ENCODE results near the gene HS1BP3. TPM values are rescaled to one million over a fixed set of nuclear protein-coding genes. Genes with fewer than 3 reads are reported as not detected.
A peak's percentile ranks its signal among the peaks of the same experiment; 100 is the strongest.

HS1BP3 gene
- total and polyA plus RNA-seq, 2 of the 13 experiments (the other 11 are each of a cell fraction or from before 2014, with no cell fraction given) = 15.2 to 22.0 TPM

- TF ChIP-seq DZIP1 (CRISPR knock-in tag; IDR thresholded peaks at IDR 0.05) (0 out of 2 replicates have a peak, but pooled peaks have one; percentile 78), NFATC3 (CRISPR knock-in tag; IDR thresholded peaks at IDR 0.05) (0 out of 2 replicates have a peak, but pooled peaks have one; percentile 56), HNF4A (CRISPR knock-in tag; IDR thresholded peaks at IDR 0.05) (peak; percentile 26; the same call in 1 of the 2 replicates), SOX13 (IDR thresholded peaks at IDR 0.05) (no peak), SOX13 (CRISPR knock-in tag; conservative IDR thresholded peaks at IDR 0.05 in 1 of 2, IDR thresholded peaks at IDR 0.05 in 1 of 2) (no peak), SOX6 (IDR thresholded peaks at IDR 0.05) (no peak), SOX6 (CRISPR knock-in tag; IDR thresholded peaks at IDR 0.05) (0 out of 2 replicates have a peak, but pooled peaks have one; percentile 7), ZNF235 (CRISPR knock-in tag; IDR thresholded peaks at IDR 0.05; ENCODE audit: borderline replicate concordance) (0 out of 2 replicates have a peak, but pooled peaks have one; percentile 44), CAMTA2 (CRISPR knock-in tag; IDR thresholded peaks at IDR 0.05; ENCODE audit: borderline replicate concordance) (peak; percentile 35; the same call in 1 of the 2 replicates), CBFB (CRISPR knock-in tag; IDR thresholded peaks at IDR 0.05) (no peak), XRCC5 (optimal IDR thresholded peaks at IDR 0.05; ENCODE audit: low read length) (no peak), HIVEP1 (CRISPR knock-in tag; IDR thresholded peaks at IDR 0.05) (0 out of 2 replicates have a peak, but pooled peaks have one; percentile 22), WIZ (CRISPR knock-in tag; IDR thresholded peaks at IDR 0.05) (0 out of 2 replicates have a peak, but pooled peaks have one; percentile 35)
- TF ChIP-seq, protein P1, sequence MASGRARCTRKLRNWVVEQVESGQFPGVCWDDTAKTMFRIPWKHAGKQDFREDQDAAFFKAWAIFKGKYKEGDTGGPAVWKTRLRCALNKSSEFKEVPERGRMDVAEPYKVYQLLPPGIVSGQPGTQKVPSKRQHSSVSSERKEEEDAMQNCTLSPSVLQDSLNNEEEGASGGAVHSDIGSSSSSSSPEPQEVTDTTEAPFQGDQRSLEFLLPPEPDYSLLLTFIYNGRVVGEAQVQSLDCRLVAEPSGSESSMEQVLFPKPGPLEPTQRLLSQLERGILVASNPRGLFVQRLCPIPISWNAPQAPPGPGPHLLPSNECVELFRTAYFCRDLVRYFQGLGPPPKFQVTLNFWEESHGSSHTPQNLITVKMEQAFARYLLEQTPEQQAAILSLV (CRISPR knock-in tag; IDR thresholded peaks at IDR 0.05; ENCODE audit: borderline replicate concordance) = 0 out of 2 replicates have a peak, but pooled peaks have one; percentile 71
Observed at GRCh38 chr2:20583425-20583881, 67.4 kb downstream of the HS1BP3 start (continued).

Data from HepG2 (cell line).